ENCODE data around the gene SNX5.

SNX5 gene

GRCh38 chr20:17949899-17950298 is 18.7 kb downstream of the SNX5 start:
- H3K36me3 ChIP-seq (ENCODE audit: insufficient read depth, low read length): peaks cover 97% of the 10 kb centered on the region
- H3K27me3 ChIP-seq (ENCODE audit: insufficient read depth, low read length): no peaks in the 10 kb centered on the region
- H2AFZ ChIP-seq (ENCODE audit: low read depth, low read length): no peak overlapping the region
- no peak overlapping the region for H3K4me3 ChIP-seq (ENCODE audit: low read length)
- no peaks in the 10 kb centered on the region for H3K4me1 ChIP-seq (ENCODE audit: insufficient read depth, low read length)
- no peaks in the 10 kb centered on the region for H3K9me3 ChIP-seq (ENCODE audit: low read length)

- Histone ChIP-seq H3K4me3 (ENCODE audit: low read length) (no peak overlapping the region), H3K4me1 (ENCODE audit: insufficient read depth, low read length) (no peaks in the 10 kb centered on the region), H3K9me3 (ENCODE audit: low read length) (no peaks in the 10 kb centered on the region), H2AFZ (ENCODE audit: low read depth, low read length) (no peak overlapping the region), H3K27me3 (ENCODE audit: insufficient read depth, low read length) (no peaks in the 10 kb centered on the region), H3K36me3 (ENCODE audit: insufficient read depth, low read length) (peaks cover 93% of the 10 kb centered on the region)
Measured at GRCh38 chr20:17948442-17948841, 20.2 kb downstream of the SNX5 start.

- Histone ChIP-seq H3K36me3 (ENCODE audit: insufficient read depth, low read length) (peaks cover 93% of the 10 kb centered on the region), H3K4me3 (ENCODE audit: low read length) (no peak overlapping the region)
Measured at GRCh38 chr20:17947474-17947815, 21.1 kb downstream of the SNX5 start.

GRCh38 chr20:17946572-17947473 is 21.8 kb downstream of the SNX5 start:
- Histone ChIP-seq H3K36me3 (ENCODE audit: insufficient read depth, low read length) (peaks cover 95% of the 10 kb centered on the region), H3K27me3 (ENCODE audit: insufficient read depth, low read length) (no peaks in the 10 kb centered on the region), H2AFZ (ENCODE audit: low read depth, low read length) (no peak overlapping the region), H3K9me3 (ENCODE audit: low read length) (no peaks in the 10 kb centered on the region), H3K4me3 (ENCODE audit: low read length) (no peak overlapping the region), H3K4me1 (ENCODE audit: insufficient read depth, low read length) (no peaks in the 10 kb centered on the region)

More at GRCh38 chr20:17947474-17947815, 21.1 kb downstream of the SNX5 start:
- Histone ChIP-seq H3K4me1 (ENCODE audit: insufficient read depth, low read length) (no peaks in the 10 kb centered on the region), H3K27me3 (ENCODE audit: insufficient read depth, low read length) (no peaks in the 10 kb centered on the region), H2AFZ (ENCODE audit: low read depth, low read length) (no peak overlapping the region), H3K9me3 (ENCODE audit: low read length) (no peaks in the 10 kb centered on the region)

- H3K36me3 ChIP-seq (ENCODE audit: insufficient read depth, low read length): peaks cover 94% of the 10 kb centered on the region
- H3K4me1 ChIP-seq (ENCODE audit: insufficient read depth, low read length): no peaks in the 10 kb centered on the region
- H3K4me3 ChIP-seq (ENCODE audit: low read length): no peak overlapping the region
- no peaks in the 10 kb centered on the region for H3K27me3 ChIP-seq (ENCODE audit: insufficient read depth, low read length)
- no peak overlapping the region for H2AFZ ChIP-seq (ENCODE audit: low read depth, low read length)
- no peaks in the 10 kb centered on the region for H3K9me3 ChIP-seq (ENCODE audit: low read length)
Measured at GRCh38 chr20:17946040-17946439, 22.6 kb downstream of the SNX5 start.

GRCh38 chr20:17944854-17945474 is 23.6 kb downstream of the SNX5 start:
- Histone ChIP-seq H3K36me3 (ENCODE audit: insufficient read depth, low read length) (peaks cover 90% of the 10 kb centered on the region), H3K9me3 (ENCODE audit: low read length) (no peaks in the 10 kb centered on the region), H3K4me3 (ENCODE audit: low read length) (no peak overlapping the region)

GRCh38 chr20:17943343-17943742 is 25.3 kb downstream of the SNX5 start:
- Histone ChIP-seq H3K4me3 (ENCODE audit: low read length) (no peak overlapping the region), H3K27me3 (ENCODE audit: insufficient read depth, low read length) (no peaks in the 10 kb centered on the region), H3K9me3 (ENCODE audit: low read length) (no peaks in the 10 kb centered on the region), H3K4me1 (ENCODE audit: insufficient read depth, low read length) (no peaks in the 10 kb centered on the region), H3K36me3 (ENCODE audit: insufficient read depth, low read length) (peaks cover 74% of the 10 kb centered on the region), H2AFZ (ENCODE audit: low read depth, low read length) (no peak overlapping the region)

More at GRCh38 chr20:17944854-17945474, 23.6 kb downstream of the SNX5 start:
- Histone ChIP-seq H3K4me1 (ENCODE audit: insufficient read depth, low read length) (no peaks in the 10 kb centered on the region), H3K27me3 (ENCODE audit: insufficient read depth, low read length) (no peaks in the 10 kb centered on the region), H2AFZ (ENCODE audit: low read depth, low read length) (no peak overlapping the region)

GRCh38 chr20:17941826-17942196 is 26.8 kb downstream of the SNX5 start:
- Histone ChIP-seq H3K36me3 (ENCODE audit: insufficient read depth, low read length) (peaks cover 59% of the 10 kb centered on the region), H3K4me3 (ENCODE audit: low read length) (no peak overlapping the region), H2AFZ (ENCODE audit: low read depth, low read length) (no peak overlapping the region), H3K9me3 (ENCODE audit: low read length) (no peaks in the 10 kb centered on the region), H3K4me1 (ENCODE audit: insufficient read depth, low read length) (peaks cover 6% of the 10 kb centered on the region), H3K27me3 (ENCODE audit: insufficient read depth, low read length) (no peaks in the 10 kb centered on the region)

- Histone ChIP-seq H2AFZ (ENCODE audit: low read depth, low read length) (no peak overlapping the region), H3K36me3 (ENCODE audit: insufficient read depth, low read length) (peaks cover 53% of the 10 kb centered on the region), H3K4me1 (ENCODE audit: insufficient read depth, low read length) (peaks cover 11% of the 10 kb centered on the region), H3K9me3 (ENCODE audit: low read length) (no peaks in the 10 kb centered on the region), H3K27me3 (ENCODE audit: insufficient read depth, low read length) (no peaks in the 10 kb centered on the region), H3K4me3 (ENCODE audit: low read length) (no peak overlapping the region)
Measured at GRCh38 chr20:17941087-17941825, 27.3 kb downstream of the SNX5 start.

- Histone ChIP-seq H3K36me3 (ENCODE audit: insufficient read depth, low read length) (peaks cover 44% of the 10 kb centered on the region), H2AFZ (ENCODE audit: low read depth, low read length) (no peak overlapping the region), H3K4me1 (ENCODE audit: insufficient read depth, low read length) (peaks cover 11% of the 10 kb centered on the region), H3K4me3 (ENCODE audit: low read length) (no peak overlapping the region), H3K27me3 (ENCODE audit: insufficient read depth, low read length) (no peaks in the 10 kb centered on the region), H3K9me3 (ENCODE audit: low read length) (no peaks in the 10 kb centered on the region)
Measured at GRCh38 chr20:17940224-17940971, 28.2 kb downstream of the SNX5 start.

- Histone ChIP-seq H3K4me1 (ENCODE audit: insufficient read depth, low read length) (peaks cover 12% of the 10 kb centered on the region), H3K4me3 (ENCODE audit: low read length) (no peak overlapping the region), H2AFZ (ENCODE audit: low read depth, low read length) (no peak overlapping the region), H3K36me3 (ENCODE audit: insufficient read depth, low read length) (peaks cover 38% of the 10 kb centered on the region), H3K27me3 (ENCODE audit: insufficient read depth, low read length) (no peaks in the 10 kb centered on the region), H3K9me3 (ENCODE audit: low read length) (no peaks in the 10 kb centered on the region)
Measured at GRCh38 chr20:17939622-17940223, 28.9 kb downstream of the SNX5 start.

GRCh38 chr20:17938871-17939619 is 29.5 kb downstream of the SNX5 start:
- Histone ChIP-seq H3K4me1 (ENCODE audit: insufficient read depth, low read length) (peaks cover 19% of the 10 kb centered on the region), H2AFZ (ENCODE audit: low read depth, low read length) (no peak overlapping the region), H3K4me3 (ENCODE audit: low read length) (no peak overlapping the region), H3K36me3 (ENCODE audit: insufficient read depth, low read length) (peaks cover 35% of the 10 kb centered on the region), H3K27me3 (ENCODE audit: insufficient read depth, low read length) (no peaks in the 10 kb centered on the region), H3K9me3 (ENCODE audit: low read length) (no peaks in the 10 kb centered on the region)

All from neuron (in vitro differentiated cells).